Measurements from ENCODE around the gene TTC3.

- TF ChIP-seq CTCF (conservative IDR thresholded peaks at IDR 0.05) (no peak), EZH2 (IDR thresholded peaks at IDR 0.05; ENCODE audit: low read depth) (no peak)
Observed at GRCh38 chr21:37224861-37225839, 152.1 kb downstream of the TTC3 start.

Measured in PC-9 (cell line).